ENCODE measurements around the gene ADGRV1. TPM values are rescaled to one million over a fixed set of nuclear protein-coding genes. Genes with fewer than 3 reads are reported as not detected.

ADGRV1 gene
- total RNA-seq, 4 donors from 2014 or later: 129 to 158 (median 145) TPM

GRCh38 chr5:90546216-90546837, 12.3 kb upstream of the ADGRV1 start:
- Histone ChIP-seq H3K36me3 (no peaks in the 10 kb centered on the region), H3K27ac (no peak overlapping the region), H3K27me3 (no peaks in the 10 kb centered on the region), H3K9me3 (no peaks in the 10 kb centered on the region), H3K4me1 (peaks cover 15 to 19% of the 10 kb centered on the region in 2 donors), H3K4me3 (replicated peaks in 1 of 3) (no peak overlapping the region)
- intact Hi-C loops (cut with DNase I): no loop called here
- 86% methylated on average over 4 of the region's 4 CpGs for WGBS, 2 donors
- no peak for DNase-seq
- TF ChIP-seq CTCF (IDR thresholded peaks at IDR 0.05): no peak
- TF ChIP-seq POLR2A (IDR thresholded peaks at IDR 0.05): no peak

GRCh38 chr5:90547072-90547536, 11.5 kb upstream of the ADGRV1 start:
- Histone ChIP-seq H3K27me3 (no peaks in the 10 kb centered on the region), H3K27ac (no peak overlapping the region), H3K4me3 (replicated peaks in 1 of 3) (no peak overlapping the region), H3K36me3 (no peaks in the 10 kb centered on the region), H3K4me1 (peaks cover 15 to 19% of the 10 kb centered on the region in 2 donors), H3K9me3 (no peaks in the 10 kb centered on the region)
- DNase-seq: no peak
- intact Hi-C loops (cut with DNase I): no loop called here
- WGBS, 2 donors: 73 to 85% methylated on average over 1 of the region's 1 CpG
- TF ChIP-seq CTCF (IDR thresholded peaks at IDR 0.05): no peak
- no peak for TF ChIP-seq POLR2A (IDR thresholded peaks at IDR 0.05)

- DNase-seq: peak; percentile 83 to 90
- WGBS, 2 donors: 11 to 12% methylated on average over 5 of the region's 5 CpGs
- peak in 1 of 2 donors; percentile 18 for TF ChIP-seq POLR2A (IDR thresholded peaks at IDR 0.05)
- no peak for TF ChIP-seq CTCF (IDR thresholded peaks at IDR 0.05)
These were observed 10.5 kb upstream of the ADGRV1 start for GRCh38 chr5:90548069-90548593.

GRCh38 chr5:90549223-90549622, 9.4 kb upstream of the ADGRV1 start:
- H3K4me1 ChIP-seq: peaks cover 15 to 19% of the 10 kb centered on the region in 2 donors
- H3K9me3 ChIP-seq: no peaks in the 10 kb centered on the region
- H3K36me3 ChIP-seq: no peaks in the 10 kb centered on the region
- no peaks in the 10 kb centered on the region for H3K27me3 ChIP-seq
- no peak for DNase-seq
- TF ChIP-seq CTCF (IDR thresholded peaks at IDR 0.05) (no peak), POLR2A (IDR thresholded peaks at IDR 0.05) (no peak)
- no peak overlapping the region for H3K4me3 ChIP-seq (replicated peaks in 1 of 3)
- intact Hi-C loops (cut with DNase I): no loop called here
- no peak overlapping the region for H3K27ac ChIP-seq

More at GRCh38 chr5:90548069-90548593, 10.5 kb upstream of the ADGRV1 start:
- intact Hi-C loops (cut with DNase I): no loop called here
- Histone ChIP-seq H3K9me3 (no peaks in the 10 kb centered on the region), H3K4me1 (peaks cover 15 to 19% of the 10 kb centered on the region in 2 donors), H3K36me3 (no peaks in the 10 kb centered on the region), H3K27me3 (no peaks in the 10 kb centered on the region), H3K27ac (no peak overlapping the region), H3K4me3 (replicated peaks in 1 of 3) (no peak overlapping the region)

- DNase-seq: no peak
- intact Hi-C loops (cut with DNase I): no loop called here
- H3K9me3 ChIP-seq: no peaks in the 10 kb centered on the region
- no peaks in the 10 kb centered on the region for H3K27me3 ChIP-seq
- no peaks in the 10 kb centered on the region for H3K36me3 ChIP-seq
- H3K4me3 ChIP-seq (replicated peaks in 1 of 3): no peak overlapping the region
- 70 to 92% methylated on average over 2 of the region's 2 CpGs for WGBS, 2 donors
- H3K4me1 ChIP-seq: peaks cover 15 to 19% of the 10 kb centered on the region in 2 donors
- no peak for TF ChIP-seq CTCF (IDR thresholded peaks at IDR 0.05)
- no peak for TF ChIP-seq POLR2A (IDR thresholded peaks at IDR 0.05)
- no peak overlapping the region for H3K27ac ChIP-seq
These were observed 8.8 kb upstream of the ADGRV1 start for GRCh38 chr5:90549729-90550275.

Measured in thyroid gland (tissue), 4 donors.